Gastrocnemius medialis (tissue), 4 donors: Measurements from ENCODE around the gene ADGRD1. TPM values are rescaled to one million over a fixed set of nuclear protein-coding genes. Genes with fewer than 3 reads are reported as not detected.

Experiments used
- ATAC-seq, 2 donors: fragments of 150-250 bp; one replicate each; pipeline ENCODE4 v1.9.1; 2016
- DNase-seq, 2 donors: peaks; one replicate each; pipeline ENCODE4 v3.0.0-alpha.2; 2019
- H3K27ac ChIP-seq, 4 donors: fragments of 200-600 bp; sonication (generic); 1 replicate in 1 of 4; 2 replicates in 3 of 4; pipeline ENCODE4 v1.5.1; 2016 to 2018; ENCODE audit warnings: mild to moderate bottlenecking in 2 of 4, moderate library complexity in 1 of 4
- H3K27me3 ChIP-seq, 3 donors: fragments of 200-600 bp; sonication (generic) in 2 of 3; 1 replicate in 1 of 3; 2 replicates in 2 of 3; pipeline versions ENCODE4 v1.5.1 to v1.6.0; 2016 to 2019; ENCODE audit warnings: mild to moderate bottlenecking in 1 of 3, moderate library complexity in 1 of 3
- H3K36me3 ChIP-seq, 2 donors: fragments of 200-600 bp; sonication (generic) in 1 of 2; one replicate each; pipeline ENCODE4 v1.5.1; 2017 to 2018
- H3K4me1 ChIP-seq, 2 donors: fragments of 200-600 bp; sonication (generic) in 1 of 2; one replicate each; pipeline ENCODE4 v1.5.1; 2016 to 2017; ENCODE audit warnings: mild to moderate bottlenecking in 2 of 2
- H3K4me3 ChIP-seq, 4 donors: fragments of 200-600 bp; sonication (generic) in 3 of 4; 1 replicate in 1 of 4; 2 replicates in 3 of 4; pipeline ENCODE4 v1.5.1; 2016 to 2019; ENCODE audit warnings: mild to moderate bottlenecking in 2 of 4
- H3K9me3 ChIP-seq, 3 donors: fragments of 200-600 bp; sonication (generic) in 2 of 3; 1 replicate in 1 of 3; 2 replicates in 2 of 3; pipeline ENCODE4 v1.5.1; 2016 to 2019
- CTCF ChIP-seq, 5 experiments: fragments of 450-650 bp in 3 of 5; fragments of 200-600 bp in 2 of 5; sonication (generic) in 2 of 5; IDR thresholded peaks in 4 of 5; conservative IDR thresholded peaks in 1 of 5; 1 replicate in 4 of 5; 2 replicates in 1 of 5; pipeline ENCODE4 v1.5.1; 2016 to 2019; ENCODE audit warnings: antibody characterized with exemption in 5 of 5, mild to moderate bottlenecking in 3 of 5, moderate library complexity in 3 of 5
- POLR2A ChIP-seq, 2 donors: fragments of 450-650 bp; IDR thresholded peaks; one replicate each; pipeline ENCODE4 v1.6.1; 2017; ENCODE audit warnings: antibody characterized with exemption in 2 of 2, mild to moderate bottlenecking in 2 of 2, moderate library complexity in 2 of 2
- in situ Hi-C, 4 donors: fragments of 200-750 bp; cut with MboI; loops; one replicate each; pipeline versions ENCODE4 v1.15.0 to v1.8.0; 2017; ENCODE audit warnings: low sequenced_read_pairs in 4 of 4
- intact Hi-C: fragments of 100-400 bp; cut with DNase I; formaldehyde crosslinking; loops from one replicate; pipeline ENCODE4 v1.15.1; 2023; ENCODE audit warnings: low total_unique reads
- total RNA-seq, 4 donors: library from RNA; depleted of rRNA; stranded (reverse); fragments of >200 nt; gene quantifications; one replicate each; pipeline versions ENCODE4 v1.1.0 to v1.2.3, GENCODE V29; 2016

Gene ADGRD1
- total RNA-seq, 4 donors from 2014 or later = 5.3 to 9.6 (median 8.2) TPM

- TF ChIP-seq POLR2A (IDR thresholded peaks at IDR 0.05) = no peak
- TF ChIP-seq CTCF (IDR thresholded peaks at IDR 0.05 in 4 of 5, conservative IDR thresholded peaks at IDR 0.05 in 1 of 5) = no peak
- Histone ChIP-seq H3K9me3 (no peaks in the 10 kb centered on the region), H3K27ac (no peak overlapping the region), H3K36me3 (no peaks in the 10 kb centered on the region), H3K27me3 (no peaks in the 10 kb centered on the region), H3K4me1 (no peaks in the 10 kb centered on the region), H3K4me3 (no peak overlapping the region)
- DNase-seq (no peak), ATAC-seq (no peak)
- in situ Hi-C loops = loop anchor here in 2 of 4 donors (25.0 kb wide), 1 partner anchor 229 kb away; no protein-coding TSS in a partner anchor
- intact Hi-C loops = no loop called here
Observed at GRCh38 chr12:131141514-131141913, 187.8 kb downstream of the ADGRD1 start.

GRCh38 chr12:131142891-131143657 is 189.4 kb downstream of the ADGRD1 start:
- H3K27ac ChIP-seq = no peak overlapping the region
- no peak overlapping the region for H3K4me3 ChIP-seq
- no peaks in the 10 kb centered on the region for H3K4me1 ChIP-seq
- in situ Hi-C loops (loop anchor here in 2 of 4 donors (25.0 kb wide), 1 partner anchor 231 kb away; no protein-coding TSS in a partner anchor), intact Hi-C loops (no loop called here)
- DNase-seq = no peak
- no peak for TF ChIP-seq POLR2A (IDR thresholded peaks at IDR 0.05)
- TF ChIP-seq CTCF (IDR thresholded peaks at IDR 0.05 in 4 of 5, conservative IDR thresholded peaks at IDR 0.05 in 1 of 5) = no peak
- H3K9me3 ChIP-seq = no peaks in the 10 kb centered on the region
- no peaks in the 10 kb centered on the region for H3K36me3 ChIP-seq
- ATAC-seq = no peak
- H3K27me3 ChIP-seq = no peaks in the 10 kb centered on the region

GRCh38 chr12:131146173-131146675 is 192.5 kb downstream of the ADGRD1 start:
- no peaks in the 10 kb centered on the region for H3K36me3 ChIP-seq
- DNase-seq (no peak), ATAC-seq (no peak)
- intact Hi-C loops (no loop called here), in situ Hi-C loops (loop anchor here in 2 of 4 donors (25.0 kb wide), 1 partner anchor 234 kb away; no protein-coding TSS in a partner anchor)
- no peak overlapping the region for H3K27ac ChIP-seq
- H3K27me3 ChIP-seq = no peaks in the 10 kb centered on the region
- H3K4me3 ChIP-seq = no peak overlapping the region
- no peaks in the 10 kb centered on the region for H3K4me1 ChIP-seq
- TF ChIP-seq CTCF (IDR thresholded peaks at IDR 0.05 in 4 of 5, conservative IDR thresholded peaks at IDR 0.05 in 1 of 5) (no peak), POLR2A (IDR thresholded peaks at IDR 0.05) (no peak)
- H3K9me3 ChIP-seq = no peaks in the 10 kb centered on the region

GRCh38 chr12:131147293-131147692 is 193.6 kb downstream of the ADGRD1 start:
- in situ Hi-C loops (loop anchor here in 2 of 4 donors (25.0 kb wide), 1 partner anchor 235 kb away; no protein-coding TSS in a partner anchor), intact Hi-C loops (no loop called here)
- ATAC-seq (no peak), DNase-seq (no peak)
- Histone ChIP-seq H3K27me3 (no peaks in the 10 kb centered on the region), H3K4me3 (no peak overlapping the region), H3K36me3 (no peaks in the 10 kb centered on the region), H3K4me1 (no peaks in the 10 kb centered on the region), H3K9me3 (no peaks in the 10 kb centered on the region), H3K27ac (no peak overlapping the region)
- TF ChIP-seq POLR2A (IDR thresholded peaks at IDR 0.05) (no peak), CTCF (IDR thresholded peaks at IDR 0.05 in 4 of 5, conservative IDR thresholded peaks at IDR 0.05 in 1 of 5) (no peak)
